CD14-positive monocyte (primary cell): Measurements from ENCODE around the gene MTRF1. TPM values are rescaled to one million over a fixed set of nuclear protein-coding genes. Genes with fewer than 3 reads are reported as not detected.

Experiments used
- DNase-seq, 3 donors: peaks; one replicate each; pipeline ENCODE4 v3.0.0-alpha.2; 2011 to 2022
- H2AFZ ChIP-seq: 2 replicates; pipeline ENCODE4 v1.6.0; 2012; ENCODE audit warnings: mild to moderate bottlenecking, low read depth, low read length, inconsistent platforms; ENCODE audit not compliant: insufficient read depth, poor library complexity, severe bottlenecking
- H3K27ac ChIP-seq, 2 donors: 1 replicate in 1 of 2; 2 replicates in 1 of 2; pipeline ENCODE4 v1.5.1; 2012 to 2013; ENCODE audit warnings: low read length in 2 of 2, control low read depth in 1 of 2, inconsistent platforms in 1 of 2, low read depth in 1 of 2, mild to moderate bottlenecking in 1 of 2
- H3K27me3 ChIP-seq, 2 donors: one replicate each; pipeline versions ENCODE4 v1.6.0 to v1.6.1; 2011 to 2013; ENCODE audit warnings: low read length in 2 of 2; ENCODE audit not compliant: control insufficient read depth in 2 of 2, insufficient read depth in 2 of 2
- H3K36me3 ChIP-seq, 2 donors: replicated peaks in 1 of 2; 1 replicate in 1 of 2; 2 replicates in 1 of 2; pipeline versions ENCODE4 v1.5.1 to v1.6.1; 2012 to 2013; ENCODE audit warnings: low read length in 2 of 2, control low read depth in 1 of 2, inconsistent platforms in 1 of 2, mild to moderate bottlenecking in 1 of 2; ENCODE audit not compliant: insufficient read depth in 2 of 2, control insufficient read depth in 1 of 2
- H3K4me1 ChIP-seq, 2 donors: 1 replicate in 1 of 2; 2 replicates in 1 of 2; pipeline versions ENCODE4 v1.5.1 to v1.6.1; 2012 to 2013; ENCODE audit warnings: low read length in 2 of 2, control low read depth in 1 of 2, inconsistent platforms in 1 of 2, mild to moderate bottlenecking in 1 of 2, moderate library complexity in 1 of 2; ENCODE audit not compliant: insufficient read depth in 2 of 2, control insufficient read depth in 1 of 2
- H3K4me2 ChIP-seq: replicated peaks from 2 replicates; pipeline ENCODE3; 2012; ENCODE audit warnings: low read length, moderate library complexity, mild to moderate bottlenecking; ENCODE audit not compliant: poor library complexity, severe bottlenecking; ENCODE audit errors: extremely low read depth
- H3K4me3 ChIP-seq, 3 experiments: fragments of 200-600 bp in 1 of 3; sonication (generic) in 1 of 3; replicated peaks in 1 of 3; 1 replicate in 2 of 3; 2 replicates in 1 of 3; pipeline ENCODE4 v1.5.1; 2011 to 2013; ENCODE audit warnings: low read length in 3 of 3, mild to moderate bottlenecking in 3 of 3, control low read depth in 2 of 3, low read depth in 2 of 3, inconsistent platforms in 1 of 3, moderate library complexity in 1 of 3
- H3K79me2 ChIP-seq: 2 replicates; pipeline ENCODE4 v1.6.0; 2012; ENCODE audit warnings: mild to moderate bottlenecking, control low read depth, inconsistent platforms, low read length, moderate library complexity; ENCODE audit not compliant: insufficient read depth
- H3K9ac ChIP-seq: 2 replicates; pipeline ENCODE4 v1.6.0; 2017; ENCODE audit warnings: low read length, mild to moderate bottlenecking; ENCODE audit not compliant: insufficient read depth, poor library complexity, severe bottlenecking
- H3K9me3 ChIP-seq, 2 donors: replicated peaks in 1 of 2; 1 replicate in 1 of 2; 2 replicates in 1 of 2; pipeline versions ENCODE4 v1.5.1 to v1.6.1; 2012 to 2013; ENCODE audit warnings: low read length in 2 of 2, control low read depth in 1 of 2; ENCODE audit not compliant: control insufficient read depth in 1 of 2, insufficient read depth in 1 of 2
- H4K20me1 ChIP-seq: 2 replicates; pipeline ENCODE4 v1.6.0; 2012; ENCODE audit warnings: mild to moderate bottlenecking, low read length, control low read depth, moderate library complexity; ENCODE audit not compliant: insufficient read depth
- H3K27ac Mint-ChIP-seq, 7 donors: one replicate each; pipeline ENCODE4 v1.8.0; 2020; ENCODE audit warnings: mild to moderate bottlenecking in 7 of 7, mixed read lengths in 7 of 7, moderate library complexity in 6 of 7, inconsistent platforms in 2 of 7
- H3K27me3 Mint-ChIP-seq, 3 donors: one replicate each; pipeline ENCODE4 v1.8.0; 2021 to 2022; ENCODE audit warnings: low read depth in 3 of 3, mild to moderate bottlenecking in 3 of 3, mixed read lengths in 3 of 3, moderate library complexity in 3 of 3, inconsistent platforms in 1 of 3
- H3K36me3 Mint-ChIP-seq, 2 donors: one replicate each; pipeline ENCODE4 v1.8.0; 2020; ENCODE audit warnings: mixed read lengths in 2 of 2, inconsistent platforms in 1 of 2, mild to moderate bottlenecking in 1 of 2
- H3K4me1 Mint-ChIP-seq: one replicate; pipeline ENCODE4 v1.8.0; 2020; ENCODE audit warnings: mild to moderate bottlenecking, mixed read lengths
- H3K4me3 Mint-ChIP-seq, 2 donors: one replicate each; pipeline ENCODE4 v1.8.0; 2020; ENCODE audit warnings: mild to moderate bottlenecking in 2 of 2, mixed read lengths in 2 of 2, moderate library complexity in 1 of 2
- H3K9me3 Mint-ChIP-seq, 7 donors: one replicate each; pipeline ENCODE4 v1.8.0; 2020 to 2022; ENCODE audit warnings: mixed read lengths in 7 of 7, mild to moderate bottlenecking in 6 of 7, moderate library complexity in 6 of 7, inconsistent platforms in 2 of 7
- WGBS: methylation state at CpG from one replicate; pipeline ENCODE4 v1.1.5; 2013; ENCODE audit warnings: missing lambda C conversion rate; ENCODE audit not compliant: insufficient coverage; 5-methylcytosine and 5-hydroxymethylcytosine counted together
- intact Hi-C, 2 donors: fragments of 100-400 bp; cut with micrococcal nuclease; formaldehyde crosslinking; loops; one replicate each; pipeline versions ENCODE4 v1.15.0 to v1.15.1; 2023
- polyA plus RNA-seq, 3 donors: library from polyadenylated mRNA; depleted of rRNA in 1 of 3; unstranded in 2 of 3; stranded (reverse) in 1 of 3; fragments of 300-500 nt in 2 of 3; fragments of >200 nt in 1 of 3; fragmentation: Illumina TruSeq in 2 of 3; gene quantifications; 1 replicate in 2 of 3; 2 replicates in 1 of 3; pipeline ENCODE4 v1.2.3, GENCODE V29; 2012 to 2021
- TF ChIP-seq, protein P1 (sequence below): fragments of 200-600 bp; IDR thresholded peaks from one replicate; pipeline ENCODE4 v1.8.0; 2022; ENCODE audit warnings: antibody characterized with exemption, mild to moderate bottlenecking

MTRF1 gene
- polyA plus RNA-seq, 3 donors = 4.0 to 17.2 (median 6.0) TPM

DNA sequence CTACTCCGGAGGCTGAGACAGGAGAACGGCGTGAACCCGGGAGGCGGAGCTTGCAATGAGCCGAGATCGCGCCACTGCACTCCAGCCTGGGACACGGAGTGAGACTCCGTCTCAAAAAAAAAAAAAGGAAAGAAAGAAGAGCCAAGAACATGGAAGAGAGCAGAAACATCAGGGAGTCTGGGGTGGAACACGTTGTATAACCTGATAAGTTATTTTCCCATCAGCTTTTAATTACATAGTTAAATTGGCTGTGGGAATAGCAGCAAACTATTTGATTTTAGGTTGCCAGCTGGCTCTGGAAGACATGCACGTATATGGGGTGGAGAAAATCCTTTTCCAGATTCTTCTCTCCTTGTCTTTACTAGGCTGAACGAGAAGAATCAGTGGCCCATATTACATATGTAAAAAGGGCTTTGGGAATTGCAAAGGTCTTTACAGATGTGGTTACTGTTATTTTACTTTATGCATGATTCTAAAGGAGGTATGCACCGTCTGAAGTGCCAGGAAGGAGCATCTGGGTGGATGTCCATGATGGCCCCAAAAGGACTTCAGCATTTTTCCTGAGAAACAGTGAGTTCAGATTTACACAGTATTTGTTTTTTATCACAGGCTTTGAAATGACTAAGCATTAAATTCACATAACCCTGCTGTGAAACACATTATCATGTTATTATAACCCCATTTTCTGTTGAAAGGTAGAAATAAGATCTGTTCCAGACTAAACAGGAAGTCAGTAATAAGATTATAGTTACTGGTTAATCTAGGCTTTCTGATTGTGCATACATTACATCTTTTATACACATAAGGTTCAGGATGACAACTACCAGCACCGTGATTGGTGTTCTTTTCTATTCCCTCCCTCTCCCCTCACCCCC is 43.1 kb upstream of the MTRF1 start:
- H3K4me1 Mint-ChIP-seq = peaks cover 3% of the 10 kb centered on the region
- peaks cover 0 to 3% (median 2%) of the 10 kb centered on the region in 3 donors for H3K27me3 Mint-ChIP-seq
- peak overlapping the region in 1 of 7 donors; percentile 8 for H3K27ac Mint-ChIP-seq
- Histone ChIP-seq H2AFZ (no peak overlapping the region), H3K9me3 (no peaks in the 10 kb centered on the region), H3K36me3 (no peaks in the 10 kb centered on the region), H3K27ac (no peak overlapping the region), H3K9ac (no peak overlapping the region), H3K4me2 (no peak overlapping the region), H3K79me2 (peaks cover 4% of the 10 kb centered on the region), H3K4me1 (peaks cover 4 to 7% of the 10 kb centered on the region in 2 donors), H4K20me1 (no peaks in the 10 kb centered on the region), H3K4me3 (no peak overlapping the region), H3K27me3 (no peaks in the 10 kb centered on the region)
- WGBS = 96% methylated on average over 4 of the region's 15 CpGs
- TF ChIP-seq, protein P1, sequence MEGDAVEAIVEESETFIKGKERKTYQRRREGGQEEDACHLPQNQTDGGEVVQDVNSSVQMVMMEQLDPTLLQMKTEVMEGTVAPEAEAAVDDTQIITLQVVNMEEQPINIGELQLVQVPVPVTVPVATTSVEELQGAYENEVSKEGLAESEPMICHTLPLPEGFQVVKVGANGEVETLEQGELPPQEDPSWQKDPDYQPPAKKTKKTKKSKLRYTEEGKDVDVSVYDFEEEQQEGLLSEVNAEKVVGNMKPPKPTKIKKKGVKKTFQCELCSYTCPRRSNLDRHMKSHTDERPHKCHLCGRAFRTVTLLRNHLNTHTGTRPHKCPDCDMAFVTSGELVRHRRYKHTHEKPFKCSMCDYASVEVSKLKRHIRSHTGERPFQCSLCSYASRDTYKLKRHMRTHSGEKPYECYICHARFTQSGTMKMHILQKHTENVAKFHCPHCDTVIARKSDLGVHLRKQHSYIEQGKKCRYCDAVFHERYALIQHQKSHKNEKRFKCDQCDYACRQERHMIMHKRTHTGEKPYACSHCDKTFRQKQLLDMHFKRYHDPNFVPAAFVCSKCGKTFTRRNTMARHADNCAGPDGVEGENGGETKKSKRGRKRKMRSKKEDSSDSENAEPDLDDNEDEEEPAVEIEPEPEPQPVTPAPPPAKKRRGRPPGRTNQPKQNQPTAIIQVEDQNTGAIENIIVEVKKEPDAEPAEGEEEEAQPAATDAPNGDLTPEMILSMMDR = no peak
- no peak for DNase-seq
- H3K9me3 Mint-ChIP-seq = peaks cover 0 to 4% (median 0%) of the 10 kb centered on the region in 7 donors
- intact Hi-C loops = no loop called here
- no peaks in the 10 kb centered on the region for H3K36me3 Mint-ChIP-seq
- H3K4me3 Mint-ChIP-seq = no peak overlapping the region

- no peak overlapping the region for H2AFZ ChIP-seq
- H3K9me3 Mint-ChIP-seq = peaks cover 0 to 4% (median 0%) of the 10 kb centered on the region in 7 donors
- H3K27me3 Mint-ChIP-seq = peaks cover 0 to 3% (median 0%) of the 10 kb centered on the region in 3 donors
These were observed 41.2 kb upstream of the MTRF1 start for GRCh38 chr13:41304551-41304950.

More at GRCh38 chr13:41304551-41304950, 41.2 kb upstream of the MTRF1 start:
- no peak overlapping the region for H3K4me3 ChIP-seq
- H3K9ac ChIP-seq = no peak overlapping the region
- H3K9me3 ChIP-seq = no peaks in the 10 kb centered on the region
- no peaks in the 10 kb centered on the region for H3K36me3 ChIP-seq
- H4K20me1 ChIP-seq = no peaks in the 10 kb centered on the region
- no peak overlapping the region for H3K27ac ChIP-seq
- Mint-ChIP-seq H3K4me3 (no peak overlapping the region), H3K36me3 (no peaks in the 10 kb centered on the region), H3K4me1 (no peaks in the 10 kb centered on the region), H3K27ac (no peak overlapping the region)
- H3K4me2 ChIP-seq = no peak overlapping the region
- TF ChIP-seq, protein P1 = no peak
- intact Hi-C loops = no loop called here
- H3K27me3 ChIP-seq = no peaks in the 10 kb centered on the region
- no peaks in the 10 kb centered on the region for H3K79me2 ChIP-seq
- DNase-seq = no peak
- H3K4me1 ChIP-seq = no peaks in the 10 kb centered on the region
